ENCODE data around the gene PLA2G4F. TPM values are rescaled to one million over a fixed set of nuclear protein-coding genes. Genes with fewer than 3 reads are reported as not detected.
A peak's percentile ranks its signal among the peaks of the same experiment; 100 is the strongest.

Gene PLA2G4F
- total RNA-seq, 1 experiment from 2014 or later, result 0.05 TPM

- Histone ChIP-seq H2AFZ (ENCODE audit: low read depth, low read length, poor library complexity, severe bottlenecking) (no peak overlapping the region), H3K4me1 (ENCODE audit: control insufficient read depth in 1 of 2, insufficient read depth in 2 of 2, low read length in 2 of 2) (peaks cover 0 to 5% of the 10 kb centered on the region in 2 experiments; a peak in 1 of 4 replicates), H3K9me3 (ENCODE audit: control insufficient read depth in 1 of 2, insufficient read depth in 1 of 2, low read depth in 1 of 2, low read length in 2 of 2) (no peaks in the 10 kb centered on the region; a peak in 1 of 4 replicates), H3K27ac (ENCODE audit: low read depth, low read length) (no peak overlapping the region), H3K9ac (ENCODE audit: low read length) (no peak overlapping the region), H3K36me3 (ENCODE audit: control insufficient read depth in 1 of 2, insufficient read depth in 2 of 2, low read length in 2 of 2) (no peaks in the 10 kb centered on the region), H3K79me2 (ENCODE audit: insufficient read depth, low read length) (no peaks in the 10 kb centered on the region), H4K20me1 (ENCODE audit: insufficient read depth) (no peaks in the 10 kb centered on the region), H3K4me3 (replicated peaks in 1 of 2; ENCODE audit: low read depth in 1 of 2, low read length in 2 of 2) (no peak overlapping the region), H3K9me2 (ENCODE audit: insufficient read depth) (no peaks in the 10 kb centered on the region), H3K4me2 (ENCODE audit: low read length) (peak overlapping the region; percentile 45), H3K27me3 (ENCODE audit: insufficient read depth, low read length) (no peaks in the 10 kb centered on the region)
- intact Hi-C loops (cut with micrococcal nuclease), result no loop called here
- no TSS peak for BruUV-seq (replicated peaks)
- no peak for ATAC-seq
- RAD21 ChIA-PET (ENCODE audit: low non-redundant PET in 1 of 2, low total read pairs in 2 of 2, uncharacterized antibody in 2 of 2, unreplicated experiment in 2 of 2), result no interaction called here
- TF ChIP-seq EZH2 (IDR thresholded peaks at IDR 0.05) (no peak), ZBTB33 (IDR thresholded peaks at IDR 0.05; ENCODE audit: extremely low read depth, insufficient replicate concordance, low read length) (no peak), POLR2AphosphoS5 (IDR thresholded peaks at IDR 0.05; ENCODE audit: low read depth, low read length) (no peak), ZNF274 (IDR thresholded peaks at IDR 0.05; ENCODE audit: low read depth, low read length) (no peak), SIN3A (IDR thresholded peaks at IDR 0.05; ENCODE audit: low read depth) (no peak), YY1 (IDR thresholded peaks at IDR 0.05; ENCODE audit: extremely low read depth, insufficient replicate concordance, low read depth, low read length) (no peak), EGR1 (IDR thresholded peaks at IDR 0.05; ENCODE audit: low read depth) (no peak), ELF1 (IDR thresholded peaks at IDR 0.05; ENCODE audit: borderline replicate concordance, low read depth) (no peak), FOSL1 (IDR thresholded peaks at IDR 0.05; ENCODE audit: low read depth) (no peak), ZFX (IDR thresholded peaks at IDR 0.05) (no peak), EZH2phosphoT487 (IDR thresholded peaks at IDR 0.05; ENCODE audit: borderline replicate concordance) (no peak), REST (IDR thresholded peaks at IDR 0.05; ENCODE audit: low read depth) (no peak), SP1 (IDR thresholded peaks at IDR 0.05; ENCODE audit: low read depth) (no peak), SRF (IDR thresholded peaks at IDR 0.05; ENCODE audit: low read depth) (no peak), TCF7L2 (IDR thresholded peaks at IDR 0.05; ENCODE audit: borderline replicate concordance, extremely low read depth, insufficient read depth, insufficient read length) (no peak), CEBPB (IDR thresholded peaks at IDR 0.05; ENCODE audit: low read depth) (no peak), ATF3 (IDR thresholded peaks at IDR 0.05) (no peak), POLR2A (IDR thresholded peaks at IDR 0.05; ENCODE audit: borderline replicate concordance, extremely low read depth, insufficient read depth, insufficient read length) (no peak)
- TF ChIP-seq, protein P1, sequence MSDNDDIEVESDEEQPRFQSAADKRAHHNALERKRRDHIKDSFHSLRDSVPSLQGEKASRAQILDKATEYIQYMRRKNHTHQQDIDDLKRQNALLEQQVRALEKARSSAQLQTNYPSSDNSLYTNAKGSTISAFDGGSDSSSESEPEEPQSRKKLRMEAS (IDR thresholded peaks at IDR 0.05), result no peak
- DNase-seq (ENCODE audit: low read depth, low spot score), result no peak
- CTCF ChIA-PET, result interaction anchor here (0.9 kb wide), 1 partner anchor 23 kb away, joined by 3 read pairs; no protein-coding TSS in a partner anchor
- POLR2A ChIA-PET, result no interaction called here
These were observed 49.0 kb downstream of the PLA2G4F start for GRCh38 chr15:42107473-42107872.

Measured in HCT116 (cell line).